Keratinocyte (primary cell): ENCODE results near the gene MYBPH.

Experiments used
- EZH2 ChIP-seq: IDR thresholded peaks from one replicate; pipeline ENCODE4 v1.6.1; 2012; ENCODE audit warnings: inconsistent platforms, mild to moderate bottlenecking, low read length, moderate library complexity
- TF ChIP-seq, protein P1 (sequence below), 3 experiments: IDR thresholded peaks in 1 of 3; conservative IDR thresholded peaks in 1 of 3; optimal IDR thresholded peaks in 1 of 3; 2 replicates in 2 of 3; 3 replicates in 1 of 3; pipeline versions ENCODE3 to v1.5.1; 2011; ENCODE audit warnings: low read length in 3 of 3, mild to moderate bottlenecking in 3 of 3, moderate library complexity in 2 of 3, control low read depth in 1 of 3, inconsistent platforms in 1 of 3; ENCODE audit not compliant: insufficient read depth in 2 of 3; ENCODE audit errors: extremely low read depth in 1 of 3

GRCh38 chr1:203168991-203169390, 6.6 kb downstream of the MYBPH start:
- TF ChIP-seq, protein P1, sequence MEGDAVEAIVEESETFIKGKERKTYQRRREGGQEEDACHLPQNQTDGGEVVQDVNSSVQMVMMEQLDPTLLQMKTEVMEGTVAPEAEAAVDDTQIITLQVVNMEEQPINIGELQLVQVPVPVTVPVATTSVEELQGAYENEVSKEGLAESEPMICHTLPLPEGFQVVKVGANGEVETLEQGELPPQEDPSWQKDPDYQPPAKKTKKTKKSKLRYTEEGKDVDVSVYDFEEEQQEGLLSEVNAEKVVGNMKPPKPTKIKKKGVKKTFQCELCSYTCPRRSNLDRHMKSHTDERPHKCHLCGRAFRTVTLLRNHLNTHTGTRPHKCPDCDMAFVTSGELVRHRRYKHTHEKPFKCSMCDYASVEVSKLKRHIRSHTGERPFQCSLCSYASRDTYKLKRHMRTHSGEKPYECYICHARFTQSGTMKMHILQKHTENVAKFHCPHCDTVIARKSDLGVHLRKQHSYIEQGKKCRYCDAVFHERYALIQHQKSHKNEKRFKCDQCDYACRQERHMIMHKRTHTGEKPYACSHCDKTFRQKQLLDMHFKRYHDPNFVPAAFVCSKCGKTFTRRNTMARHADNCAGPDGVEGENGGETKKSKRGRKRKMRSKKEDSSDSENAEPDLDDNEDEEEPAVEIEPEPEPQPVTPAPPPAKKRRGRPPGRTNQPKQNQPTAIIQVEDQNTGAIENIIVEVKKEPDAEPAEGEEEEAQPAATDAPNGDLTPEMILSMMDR (optimal IDR thresholded peaks at IDR 0.05 in 1 of 3, IDR thresholded peaks at IDR 0.05 in 1 of 3, conservative IDR thresholded peaks at IDR 0.05 in 1 of 3; ENCODE audit: extremely low read depth in 1 of 3, insufficient read depth in 2 of 3, low read length in 3 of 3), result no peak
- no peak for TF ChIP-seq EZH2
